Astrocyte (in vitro differentiated cells and primary cell): Measurements from ENCODE around the gene NDUFS2. TPM values are rescaled to one million over a fixed set of nuclear protein-coding genes. Genes with fewer than 3 reads are reported as not detected.
"Not testable (repeated sequence)": the region's sequence is repeated elsewhere in the genome, so short reads cannot be mapped to it uniquely, and the experiment has no call there.

Experiments used
- DNase-seq: peaks from one replicate; pipeline ENCODE4 v3.0.0-alpha.2; 2010; ENCODE audit warnings: low read depth
- FAIRE-seq: peaks from 2 replicates; lab custom pipeline; 2011; peaks lifted over from hg19 to GRCh38; lab: Jason Lieb, UNC
- H2AFZ ChIP-seq: 2 replicates; pipeline ENCODE4 v1.6.0; 2012; ENCODE audit warnings: low read depth, low read length, inconsistent platforms
- H3K27ac ChIP-seq: 2 replicates; pipeline ENCODE4 v1.5.1; 2011; ENCODE audit warnings: low read depth, low read length, inconsistent platforms
- H3K27me3 ChIP-seq: 2 replicates; pipeline ENCODE4 v1.6.0; 2011; ENCODE audit warnings: low read length, inconsistent platforms; ENCODE audit not compliant: insufficient read depth
- H3K36me3 ChIP-seq: 2 replicates; pipeline ENCODE4 v1.5.1; 2011; ENCODE audit warnings: low read length, inconsistent platforms; ENCODE audit not compliant: insufficient read depth
- H3K4me1 ChIP-seq: 2 replicates; pipeline ENCODE4 v1.5.1; 2011; ENCODE audit warnings: low read length, inconsistent platforms; ENCODE audit not compliant: insufficient read depth
- H3K4me2 ChIP-seq: 2 replicates; pipeline ENCODE4 v1.6.0; 2012; ENCODE audit warnings: low read length, inconsistent platforms
- H3K4me3 ChIP-seq: 2 replicates; pipeline ENCODE4 v1.5.1; 2011; ENCODE audit warnings: low read depth, mild to moderate bottlenecking, low read length, inconsistent platforms; ENCODE audit not compliant: insufficient read depth
- H3K79me2 ChIP-seq: 2 replicates; pipeline ENCODE4 v1.6.0; 2012; ENCODE audit warnings: mild to moderate bottlenecking, low read length, inconsistent platforms; ENCODE audit not compliant: insufficient read depth
- H3K9ac ChIP-seq: 2 replicates; pipeline ENCODE4 v1.6.0; 2012; ENCODE audit warnings: mild to moderate bottlenecking, low read length, inconsistent platforms
- H3K9me3 ChIP-seq: 2 replicates; pipeline ENCODE4 v1.5.1; 2012; ENCODE audit warnings: low read depth, mild to moderate bottlenecking, low read length, inconsistent platforms; ENCODE audit not compliant: insufficient read depth
- H4K20me1 ChIP-seq: 2 replicates; pipeline ENCODE4 v1.6.0; 2012; ENCODE audit warnings: low read length, inconsistent platforms; ENCODE audit not compliant: insufficient read depth
- H3K27ac Mint-ChIP-seq: one replicate; pipeline ENCODE4 v1.8.0; 2021; ENCODE audit warnings: mild to moderate bottlenecking, mixed read lengths; ENCODE audit not compliant: unreplicated experiment
- H3K27me3 Mint-ChIP-seq: one replicate; pipeline ENCODE4 v1.8.0; 2021; ENCODE audit warnings: low read depth, mixed read lengths; ENCODE audit not compliant: unreplicated experiment
- H3K36me3 Mint-ChIP-seq: one replicate; pipeline ENCODE4 v1.8.0; 2021; ENCODE audit warnings: low read depth, mixed read lengths; ENCODE audit not compliant: unreplicated experiment
- H3K4me1 Mint-ChIP-seq: one replicate; pipeline ENCODE4 v1.8.0; 2021; ENCODE audit warnings: low read depth, mixed read lengths; ENCODE audit not compliant: unreplicated experiment
- H3K4me3 Mint-ChIP-seq: one replicate; pipeline ENCODE4 v1.8.0; 2021; ENCODE audit warnings: mild to moderate bottlenecking, moderate library complexity, mixed read lengths; ENCODE audit not compliant: unreplicated experiment
- H3K9me3 Mint-ChIP-seq: one replicate; pipeline ENCODE4 v1.8.0; 2021; ENCODE audit warnings: mild to moderate bottlenecking, mixed read lengths; ENCODE audit not compliant: unreplicated experiment
- CTCF ChIP-seq: IDR thresholded peaks from 2 replicates; pipeline ENCODE4 v1.5.1; 2011; ENCODE audit warnings: low read depth, mild to moderate bottlenecking, inconsistent platforms, low read length, moderate library complexity; ENCODE audit not compliant: insufficient read depth
- EZH2 ChIP-seq: IDR thresholded peaks from 2 replicates; pipeline ENCODE4 v1.6.1; 2012; ENCODE audit warnings: mild to moderate bottlenecking, low read length, inconsistent platforms; ENCODE audit not compliant: insufficient read depth
- total RNA-seq: library from RNA; stranded (reverse); gene quantifications from 2 replicates; pipeline ENCODE4 v1.2.1, GENCODE V29; 2021

Gene NDUFS2
- total RNA-seq, 1 donor from 2014 or later: 59.9 TPM

- H3K9me3 Mint-ChIP-seq: no peaks in the 10 kb centered on the region
- H3K4me3 Mint-ChIP-seq: no peak overlapping the region
- no peak overlapping the region for H3K27ac Mint-ChIP-seq
- H2AFZ ChIP-seq: no peak overlapping the region
- H3K27me3 ChIP-seq: no peaks in the 10 kb centered on the region
- no peaks in the 10 kb centered on the region for H3K9me3 ChIP-seq
- H3K4me1 Mint-ChIP-seq: peaks cover 19% of the 10 kb centered on the region
- peaks cover 8% of the 10 kb centered on the region for H3K79me2 ChIP-seq
- no peak overlapping the region for H3K9ac ChIP-seq
- FAIRE-seq: no peak
- DNase-seq: no peak
- TF ChIP-seq EZH2: no peak
- TF ChIP-seq CTCF: no peak
- H3K27ac ChIP-seq: no peak overlapping the region
- no peaks in the 10 kb centered on the region for H3K36me3 Mint-ChIP-seq
- H4K20me1 ChIP-seq: no peaks in the 10 kb centered on the region
- no peaks in the 10 kb centered on the region for H3K36me3 ChIP-seq
- no peak overlapping the region for H3K4me2 ChIP-seq
- peaks cover 17% of the 10 kb centered on the region for H3K4me1 ChIP-seq
- H3K4me3 ChIP-seq: no peak overlapping the region
- H3K27me3 Mint-ChIP-seq: peaks cover 11% of the 10 kb centered on the region
These were observed 20.2 kb downstream of the NDUFS2 start for GRCh38 chr1:161222175-161223019.

- no peaks in the 10 kb centered on the region for H4K20me1 ChIP-seq
- Mint-ChIP-seq H3K4me1 (peaks cover 15% of the 10 kb centered on the region), H3K36me3 (peaks cover 8% of the 10 kb centered on the region), H3K27me3 (peaks cover 11% of the 10 kb centered on the region), H3K27ac (no peak overlapping the region), H3K4me3 (no peak overlapping the region), H3K9me3 (no peaks in the 10 kb centered on the region)
- DNase-seq (no peak), FAIRE-seq (no peak)
- no peak overlapping the region for H3K4me3 ChIP-seq
- no peak overlapping the region for H3K9ac ChIP-seq
- no peak overlapping the region for H3K27ac ChIP-seq
- peaks cover 8% of the 10 kb centered on the region for H3K36me3 ChIP-seq
- H2AFZ ChIP-seq: no peak overlapping the region
- TF ChIP-seq EZH2 (no peak), CTCF (no peak)
- H3K4me2 ChIP-seq: no peak overlapping the region
- no peaks in the 10 kb centered on the region for H3K9me3 ChIP-seq
- H3K79me2 ChIP-seq: peaks cover 8% of the 10 kb centered on the region
- no peaks in the 10 kb centered on the region for H3K27me3 ChIP-seq
- peaks cover 11% of the 10 kb centered on the region for H3K4me1 ChIP-seq
These were observed 21.9 kb downstream of the NDUFS2 start for GRCh38 chr1:161223805-161224694.

- H3K4me1 Mint-ChIP-seq: peaks cover 15% of the 10 kb centered on the region
- H3K4me3 ChIP-seq, H3K27ac Mint-ChIP-seq: not testable (repeated sequence)
These were observed 22.5 kb downstream of the NDUFS2 start for GRCh38 chr1:161224695-161225087.

More at GRCh38 chr1:161224695-161225087, 22.5 kb downstream of the NDUFS2 start:
- peaks cover 11% of the 10 kb centered on the region for H3K27me3 Mint-ChIP-seq
- not testable (repeated sequence) for H3K9me3 ChIP-seq, H3K27ac ChIP-seq, H3K36me3 Mint-ChIP-seq, H3K36me3 ChIP-seq, H3K4me3 Mint-ChIP-seq, H3K9ac ChIP-seq, H3K27me3 ChIP-seq, H3K4me2 ChIP-seq, H3K79me2 ChIP-seq, DNase-seq, H4K20me1 ChIP-seq, H2AFZ ChIP-seq, FAIRE-seq, H3K9me3 Mint-ChIP-seq
- peaks cover 11% of the 10 kb centered on the region for H3K4me1 ChIP-seq
